MV-4-11 (cell line): ENCODE measurements around the gene SRRM2.

ENCODE experiments used
- DNase-seq: peaks from one replicate; lab custom pipeline; 2025; lab: John Stamatoyannopoulos, UW

SRRM2 gene

GRCh38 chr16:2739625-2740430 is 12.6 kb upstream of the SRRM2 start:
- no peak for DNase-seq

DNA sequence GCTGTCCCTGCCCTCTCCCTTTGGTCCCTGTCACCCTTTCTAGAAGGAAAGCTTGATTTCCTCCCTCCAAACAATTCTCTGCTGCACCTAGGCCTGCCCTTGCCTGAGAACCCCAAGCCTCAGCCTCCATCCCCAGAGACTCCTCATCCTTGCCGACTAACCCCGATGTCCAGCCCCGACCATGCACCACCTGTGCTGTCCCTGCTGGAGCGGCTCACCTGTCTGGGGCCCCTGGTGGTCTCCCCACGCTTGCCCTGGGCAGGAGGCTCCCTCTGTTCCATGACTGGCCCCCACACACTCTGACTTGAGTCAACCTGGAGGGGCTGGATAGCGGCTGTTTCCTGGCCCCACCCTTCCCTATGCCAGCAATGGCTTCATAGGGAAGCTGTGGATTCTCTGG is 12.0 kb upstream of the SRRM2 start:
- DNase-seq = no peak

DNA sequence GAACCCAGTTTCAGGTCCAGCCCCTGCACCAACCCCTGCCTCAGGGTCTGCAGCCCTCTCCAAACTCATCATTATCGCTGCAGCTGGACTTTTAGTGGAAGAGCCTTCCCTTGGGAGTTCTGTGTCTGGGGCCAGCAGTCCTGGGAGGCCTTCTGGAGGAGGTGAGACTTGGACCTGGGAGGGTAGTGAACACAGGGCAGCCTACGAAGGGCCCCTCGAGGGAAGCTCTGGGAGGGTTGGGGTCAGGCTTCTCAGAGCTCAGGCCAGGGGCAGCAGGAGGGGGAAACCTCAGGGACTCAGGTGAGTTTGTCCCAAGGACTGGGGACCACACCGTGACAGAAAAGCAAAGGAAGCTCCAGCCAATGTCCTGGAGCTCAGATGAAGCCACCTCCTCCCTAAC is 11.3 kb upstream of the SRRM2 start:
- DNase-seq = no peak

GRCh38 chr16:2742323-2743006 is 10.0 kb upstream of the SRRM2 start:
- no peak for DNase-seq

GRCh38 chr16:2743007-2743810 is 9.2 kb upstream of the SRRM2 start:
- no peak for DNase-seq

DNA sequence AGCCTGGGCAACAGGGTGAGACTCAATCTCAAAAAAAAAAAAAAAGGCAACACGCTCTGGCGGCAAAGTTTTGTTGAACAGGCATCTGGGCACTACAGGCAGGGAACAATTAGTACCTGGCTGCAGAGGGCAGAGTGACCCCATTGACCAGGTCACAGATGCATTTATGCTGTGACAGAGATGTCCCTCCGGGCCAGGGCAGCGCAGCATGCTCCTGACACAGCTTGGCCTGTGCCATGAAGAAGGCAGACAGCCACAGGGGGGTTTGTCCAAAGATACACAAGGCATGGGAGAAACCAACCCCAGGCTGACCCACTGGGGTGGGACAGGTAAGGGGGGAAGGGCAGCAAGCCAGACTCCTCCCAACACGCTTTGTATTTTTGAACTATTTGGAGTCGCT is 7.7 kb upstream of the SRRM2 start:
- no peak for DNase-seq

DNA sequence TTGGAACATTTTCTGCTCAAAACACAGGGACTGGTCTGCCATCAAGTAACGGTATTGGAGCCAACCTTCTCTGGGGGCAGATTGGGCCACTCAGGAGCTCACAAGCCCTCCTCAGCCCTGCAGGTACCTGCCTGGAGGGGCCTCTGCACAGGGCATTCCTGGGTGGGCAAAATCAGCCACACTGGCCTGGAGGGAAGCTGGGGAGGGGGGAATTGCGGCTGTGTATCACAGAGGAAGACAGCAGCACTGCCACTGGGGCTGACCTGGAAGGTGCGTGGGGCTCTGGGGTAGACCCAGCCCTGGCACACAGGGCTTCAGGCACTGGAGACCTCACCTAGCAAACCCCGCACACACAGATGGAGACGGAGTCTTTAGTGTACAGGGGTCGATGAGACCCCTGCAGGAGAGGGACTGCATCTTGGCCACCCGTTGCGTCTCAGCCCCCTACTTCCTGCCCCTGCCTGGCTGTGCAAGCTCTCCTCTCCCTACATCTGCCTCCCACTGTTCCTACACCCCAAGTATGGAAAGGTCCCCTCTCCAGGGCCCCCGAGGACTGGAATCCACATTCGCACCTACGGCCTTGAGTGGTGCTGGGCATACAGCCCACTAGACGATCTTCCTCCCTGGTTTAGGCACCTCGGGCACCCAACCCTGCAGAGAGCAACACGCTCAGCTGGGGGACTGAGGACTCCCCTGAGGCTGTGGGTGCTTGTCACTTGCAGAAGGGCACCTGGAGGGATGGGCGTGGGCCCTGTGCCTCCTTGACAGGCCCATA is 7.1 kb upstream of the SRRM2 start:
- no peak for DNase-seq

GRCh38 chr16:2745961-2746360 is 6.5 kb upstream of the SRRM2 start:
- no peak for DNase-seq

DNA sequence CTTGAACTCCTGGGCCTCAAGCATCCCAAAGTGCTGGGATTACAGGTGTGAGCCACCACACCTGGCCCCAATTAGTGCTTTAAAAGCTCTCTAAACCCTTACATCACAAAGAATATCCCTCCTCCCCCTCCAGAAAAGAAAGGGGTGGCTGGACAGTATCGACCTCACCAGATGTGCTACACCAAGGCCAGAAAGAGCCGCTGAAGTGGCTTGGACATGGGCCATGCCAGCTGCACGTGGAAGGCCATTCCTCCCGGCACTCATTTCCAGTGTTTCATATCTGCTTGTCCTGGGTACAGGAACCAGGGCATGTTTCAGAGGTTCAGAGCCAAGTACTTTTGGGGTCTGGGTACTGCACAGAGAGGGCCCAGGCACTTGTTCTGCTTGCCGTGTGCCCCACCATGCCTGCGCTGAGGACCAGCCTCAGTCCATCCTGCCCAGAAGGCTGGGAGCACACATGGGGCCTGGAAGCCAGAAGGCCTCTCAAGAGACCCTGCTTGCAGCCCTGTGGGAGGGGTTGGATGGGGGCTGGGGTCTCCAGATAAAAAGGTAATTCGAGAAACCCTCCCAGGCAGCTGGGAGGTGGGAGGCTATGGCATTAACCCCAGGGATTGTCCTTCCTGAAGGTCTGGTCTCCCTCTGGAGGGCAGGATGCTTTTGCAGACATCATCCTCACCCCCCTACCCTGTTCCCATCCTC is 3.5 kb upstream of the SRRM2 start:
- DNase-seq = no peak

- no peak for DNase-seq
Measured at GRCh38 chr16:2749476-2749875, 3.0 kb upstream of the SRRM2 start.

DNA sequence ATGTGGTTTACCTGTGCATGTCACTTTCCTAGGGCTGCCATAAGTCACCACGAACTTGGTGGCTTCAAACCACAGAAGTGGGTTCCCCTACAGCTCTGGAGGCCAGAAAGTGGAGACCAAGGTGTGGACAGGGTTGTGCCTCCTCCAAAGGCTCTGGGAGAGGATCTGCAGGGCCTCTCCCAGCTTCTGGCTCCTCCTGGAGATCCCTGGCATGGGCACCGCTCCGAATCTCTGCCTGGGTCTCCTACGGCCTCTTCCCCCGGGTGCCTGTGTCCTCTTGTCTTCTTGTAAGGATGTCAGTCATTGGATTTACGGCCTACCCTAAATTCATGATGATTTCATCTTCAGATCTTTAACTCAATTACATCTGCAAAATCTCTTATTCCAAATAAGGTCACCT is 2.5 kb upstream of the SRRM2 start:
- no peak for DNase-seq

- DNase-seq = peak; percentile 69
Measured at GRCh38 chr16:2751577-2752034, 832 bp upstream of the SRRM2 start.

DNA sequence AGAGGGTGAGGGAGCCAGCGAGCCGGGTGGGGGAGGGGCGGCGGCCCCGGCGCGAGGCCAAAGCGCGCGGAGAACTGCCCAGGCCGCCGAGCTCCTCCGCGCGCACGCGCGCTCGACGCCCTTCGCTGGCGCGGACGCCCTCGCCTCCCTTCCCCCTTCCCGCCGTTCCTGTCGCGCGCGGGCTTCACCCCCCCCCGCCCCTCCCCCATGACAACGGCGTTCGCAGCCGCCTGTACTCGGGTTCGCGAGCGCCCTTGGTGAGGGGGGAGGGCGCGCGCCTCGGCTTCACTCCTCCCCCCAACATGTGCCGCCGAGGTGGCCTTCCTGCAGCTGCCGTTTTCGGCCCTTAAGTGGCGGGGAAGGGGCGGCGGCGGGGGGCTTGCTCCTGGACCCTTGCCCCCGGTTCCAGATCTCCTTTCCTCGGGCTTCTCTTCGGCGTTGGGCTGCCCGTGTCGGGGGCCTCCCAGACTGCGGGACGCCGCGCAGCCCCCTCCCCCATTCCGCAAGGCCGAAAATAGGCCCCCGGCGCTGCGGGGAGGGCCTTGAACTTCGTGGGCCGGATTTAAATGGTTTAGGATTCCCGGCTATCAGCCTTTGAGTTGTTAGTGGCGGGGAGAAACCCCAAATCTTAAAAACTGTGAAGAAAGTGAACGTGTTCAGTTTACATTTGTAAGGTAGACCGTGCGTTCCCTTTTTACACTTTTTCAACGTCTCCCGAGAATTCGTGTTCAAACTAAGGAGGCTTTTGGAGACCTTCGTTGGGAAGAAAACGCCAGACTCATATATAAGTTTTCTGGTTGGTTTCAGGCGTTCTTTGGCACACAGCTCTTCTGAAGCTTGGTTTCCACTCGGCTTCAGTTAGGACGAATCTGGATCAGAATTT is 653 bp downstream of the SRRM2 start:
- peak; percentile 62 for DNase-seq

DNA sequence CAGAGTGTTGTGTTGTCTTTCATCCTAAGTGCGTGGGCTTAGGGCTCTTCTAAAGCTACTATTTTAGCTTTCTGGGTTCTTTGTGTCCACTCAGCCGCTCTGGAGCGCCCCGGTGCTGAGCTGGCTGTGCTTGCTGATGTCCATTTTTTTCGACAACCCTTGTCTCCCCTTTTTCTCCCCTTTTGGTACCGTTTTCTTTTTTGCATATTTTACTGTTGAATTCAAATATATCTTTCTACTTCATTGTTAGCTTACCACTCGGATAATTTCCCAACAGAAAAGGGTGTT is 1.2 kb downstream of the SRRM2 start:
- DNase-seq = no peak

- DNase-seq = no peak
Measured at GRCh38 chr16:2755158-2755557, 2.7 kb downstream of the SRRM2 start.

GRCh38 chr16:2756288-2757015 is 4.0 kb downstream of the SRRM2 start:
- DNase-seq = peak; percentile 67

GRCh38 chr16:2757344-2757743 is 4.9 kb downstream of the SRRM2 start:
- no peak for DNase-seq

- DNase-seq = no peak
Measured at GRCh38 chr16:2761472-2761871, 9.0 kb downstream of the SRRM2 start.

DNA sequence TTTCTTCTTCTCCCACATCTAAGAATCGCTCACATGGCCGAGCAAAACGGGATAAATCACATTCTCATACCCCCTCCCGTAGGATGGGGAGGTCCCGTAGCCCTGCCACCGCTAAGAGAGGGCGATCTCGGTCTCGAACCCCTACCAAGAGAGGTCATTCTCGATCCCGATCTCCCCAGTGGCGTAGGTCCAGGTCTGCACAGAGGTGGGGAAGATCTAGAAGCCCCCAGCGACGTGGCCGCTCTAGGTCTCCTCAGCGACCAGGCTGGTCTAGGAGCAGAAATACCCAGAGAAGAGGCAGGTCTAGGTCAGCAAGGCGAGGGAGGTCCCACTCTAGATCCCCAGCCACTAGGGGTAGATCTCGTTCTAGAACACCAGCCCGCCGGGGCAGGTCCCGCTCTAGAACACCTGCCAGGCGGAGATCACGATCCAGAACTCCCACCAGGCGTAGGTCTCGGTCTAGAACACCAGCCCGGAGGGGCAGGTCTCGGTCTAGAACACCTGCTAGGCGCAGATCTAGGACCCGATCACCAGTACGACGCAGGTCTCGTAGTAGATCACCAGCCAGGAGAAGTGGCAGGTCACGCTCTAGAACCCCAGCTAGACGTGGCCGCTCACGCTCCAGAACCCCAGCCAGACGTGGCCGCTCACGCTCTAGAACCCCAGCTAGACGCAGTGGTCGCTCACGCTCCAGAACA is 9.6 kb downstream of the SRRM2 start:
- DNase-seq = no peak
